Measurements from ENCODE around the gene KLHDC8A. TPM values are rescaled to one million over a fixed set of nuclear protein-coding genes. Genes with fewer than 3 reads are reported as not detected.
A peak's percentile ranks its signal among the peaks of the same experiment; 100 is the strongest.

The KLHDC8A gene
- total and polyA plus RNA-seq, 2 of the 4 experiments (the other 2 are of a cell fraction) = not detected

GRCh38 chr1:205304046-205304694 is 52.6 kb downstream of the KLHDC8A start:
- Histone ChIP-seq H3K27me3 (ENCODE audit: control insufficient read depth, insufficient read depth, low read length) (no peaks in the 10 kb centered on the region), H4K5ac (ENCODE audit: low read depth, low read length) (no peak overlapping the region; the same call in 1 of the 2 replicates), H2BK15ac (ENCODE audit: low read depth, low read length) (no peak overlapping the region), H2AK9ac (replicated peaks; ENCODE audit: low read depth, low read length, poor library complexity) (peak overlapping the region; percentile 34), H3K9me3 (ENCODE audit: control insufficient read depth, insufficient read depth, low read length) (no peaks in the 10 kb centered on the region), H3K56ac (ENCODE audit: extremely low read depth, insufficient read depth, low read length) (no peak overlapping the region), H3K4me1 (ENCODE audit: control insufficient read depth, insufficient read depth, low read length) (peaks cover 18% of the 10 kb centered on the region), H4K91ac (ENCODE audit: insufficient read depth, low read depth, low read length) (no peak overlapping the region; the same call in 1 of the 2 replicates), H3K9me1 (ENCODE audit: insufficient read depth, low read length) (peaks cover 29% of the 10 kb centered on the region), H2AK5ac (ENCODE audit: low read depth, low read length) (peak overlapping the region; percentile 56), H3K14ac (replicated peaks; ENCODE audit: low read depth, low read length) (no peak overlapping the region), H2BK5ac (ENCODE audit: low read depth, low read length, poor library complexity, severe bottlenecking) (peak overlapping the region; percentile 86), H3K36me3 (ENCODE audit: control insufficient read depth, insufficient read depth, low read length) (peaks cover 69% of the 10 kb centered on the region), H3K27ac (ENCODE audit: insufficient read depth, low read length) (peak overlapping the region; percentile 78), H3K4ac (ENCODE audit: low read depth, low read length) (peak overlapping the region; percentile 50; the same call in 1 of the 2 replicates), H3K4me2 (ENCODE audit: low read depth, low read length) (no peak overlapping the region), H3K9ac (ENCODE audit: low read depth, low read length) (no peak overlapping the region), H3K79me1 (ENCODE audit: low read depth in 1 of 2, low read length in 2 of 2) (peaks cover 42 to 82% of the 10 kb centered on the region in 2 experiments), H3K23ac (ENCODE audit: low read depth, low read length) (no peak overlapping the region), H3K4me3 (ENCODE audit: insufficient read depth, low read depth, low read length) (no peak overlapping the region), H2BK120ac (ENCODE audit: low read depth, low read length) (no peak overlapping the region), H3K18ac (ENCODE audit: low read depth, low read length) (no peak overlapping the region), H2AFZ (replicated peaks; ENCODE audit: low read length, poor library complexity) (no peak overlapping the region), H4K20me1 (ENCODE audit: insufficient read depth, low read length) (no peaks in the 10 kb centered on the region; the same call in 1 of the 2 replicates), H4K8ac (ENCODE audit: low read depth in 2 of 2, low read length in 2 of 2) (peak overlapping the region; percentile 18 to 27; a peak in 1 of 4 replicates), H2BK20ac (ENCODE audit: low read depth, low read length) (peak overlapping the region; percentile 44; the same call in 1 of the 2 replicates)
- intact Hi-C loops (cut with micrococcal nuclease) (no loop called here), in situ Hi-C loops (cut with MboI; ENCODE audit: low sequenced_read_pairs) (no loop called here), dilution Hi-C loops (cut with HindIII; ENCODE audit: low sequenced_read_pairs, unreplicated experiment) (no loop called here)
- TF ChIP-seq USF2 (IDR thresholded peaks at IDR 0.05; ENCODE audit: low read depth, low read length) (no peak), RFX5 (IDR thresholded peaks at IDR 0.05; ENCODE audit: low read depth, low read length) (no peak), MAFK (IDR thresholded peaks at IDR 0.05; ENCODE audit: low read depth, low read length) (no peak), FOS (IDR thresholded peaks at IDR 0.05; ENCODE audit: low read depth, low read length) (no peak), NFE2L2 (IDR thresholded peaks at IDR 0.05; ENCODE audit: low read depth, low read length) (no peak), RAD21 (IDR thresholded peaks at IDR 0.05; ENCODE audit: low read length) (no peak), ELK1 (IDR thresholded peaks at IDR 0.05; ENCODE audit: borderline replicate concordance, low read depth, low read length) (no peak)
- ChIA-PET POLR2A (ENCODE audit: unreplicated experiment) (interaction anchor here (0.7 kb wide), 1 partner anchor 225 kb away, joined by 5 read pairs; no protein-coding TSS in a partner anchor), CTCF (interaction anchor here (1.2 kb wide), 1 partner anchor 31 kb away, joined by 6 read pairs; no protein-coding TSS in a partner anchor)
- WGBS, 2 experiments (ENCODE audit: extremely low coverage in 2 of 2, insufficient read length in 1 of 2) = 96% methylated on average over 15 of the region's 19 CpGs; no CpG with 5 or more reads in 1 of the 2 experiments
- BruUV-seq (replicated peaks) = no TSS peak
- ATAC-seq (ENCODE audit: low read depth) (no peak), DNase-seq (no peak)

Measured in IMR-90 (cell line).